ENCODE results near the gene DGLUCY. TPM values are rescaled to one million over a fixed set of nuclear protein-coding genes. Genes with fewer than 3 reads are reported as not detected.

Gene DGLUCY
- total RNA-seq, 1 experiment from 2014 or later: 67.0 TPM

DNA sequence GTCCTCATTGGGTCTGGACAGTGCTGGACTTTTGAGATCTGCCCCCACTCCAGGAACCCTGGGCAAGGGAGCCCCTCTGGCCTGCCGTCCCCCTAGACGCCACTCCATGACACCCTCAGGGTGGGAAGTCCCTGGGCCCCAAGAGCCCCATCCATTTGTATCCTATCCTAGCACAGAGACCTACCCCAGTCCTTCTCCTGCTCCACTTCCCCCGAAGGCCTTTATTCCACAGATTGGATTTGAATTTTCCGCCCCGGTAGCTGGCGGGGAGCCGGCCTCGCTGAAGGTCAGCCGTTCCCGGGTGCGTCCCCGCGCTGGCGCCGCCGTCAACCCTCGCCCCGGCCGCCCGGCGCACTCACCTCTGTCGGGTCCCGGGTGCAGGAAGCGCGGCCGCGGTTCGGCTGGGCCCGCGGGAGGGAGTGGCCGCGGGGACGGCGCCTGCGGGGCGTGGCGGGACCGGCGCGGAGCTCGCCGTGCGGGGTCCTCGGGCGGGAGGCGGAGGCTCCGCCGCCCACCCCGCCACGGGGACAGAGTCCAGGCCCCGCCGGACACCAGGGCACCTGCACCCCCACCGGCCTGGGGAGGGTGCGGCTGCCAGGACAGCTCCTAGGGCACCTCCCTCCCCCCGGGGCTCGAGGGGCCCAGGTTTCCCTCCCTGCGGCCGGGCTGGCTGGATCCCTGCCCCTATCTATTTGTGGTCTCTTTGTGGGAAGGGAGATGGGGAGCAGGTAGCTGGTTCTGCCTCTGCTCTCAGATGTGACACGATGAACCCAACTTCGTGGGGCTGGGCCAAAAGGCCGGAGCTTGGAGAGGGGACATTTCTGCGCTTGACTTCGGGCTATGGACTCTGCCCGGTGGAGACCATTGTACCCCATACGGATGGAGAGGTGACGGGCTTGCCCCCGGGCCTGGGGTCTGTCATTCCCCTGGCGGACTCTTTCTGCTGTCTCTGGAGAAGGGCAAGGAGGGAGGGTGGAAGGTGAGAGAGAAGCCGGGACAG, 150.6 kb downstream of the DGLUCY start:
- ChIA-PET RAD21 (ENCODE audit: low non-redundant PET in 1 of 2, low total read pairs in 2 of 2, uncharacterized antibody in 2 of 2, unreplicated experiment in 2 of 2) (no interaction called here), POLR2A (no interaction called here), CTCF (no interaction called here)
- no peak for TF ChIP-seq POLR2A (IDR thresholded peaks at IDR 0.05; ENCODE audit: borderline replicate concordance, extremely low read depth, insufficient read depth, insufficient read length)
- TF ChIP-seq, protein P1, sequence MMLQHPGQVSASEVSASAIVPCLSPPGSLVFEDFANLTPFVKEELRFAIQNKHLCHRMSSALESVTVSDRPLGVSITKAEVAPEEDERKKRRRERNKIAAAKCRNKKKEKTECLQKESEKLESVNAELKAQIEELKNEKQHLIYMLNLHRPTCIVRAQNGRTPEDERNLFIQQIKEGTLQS (IDR thresholded peaks at IDR 0.05): no peak
- no peak for TF ChIP-seq EGR1 (IDR thresholded peaks at IDR 0.05; ENCODE audit: low read depth)
- TF ChIP-seq SP1 (IDR thresholded peaks at IDR 0.05; ENCODE audit: low read depth): no peak
- no peak for TF ChIP-seq ELF1 (IDR thresholded peaks at IDR 0.05; ENCODE audit: borderline replicate concordance, low read depth)
- TF ChIP-seq FOSL1 (IDR thresholded peaks at IDR 0.05; ENCODE audit: low read depth): no peak
- TF ChIP-seq ZFX (IDR thresholded peaks at IDR 0.05): no peak
- TF ChIP-seq, protein P2, sequence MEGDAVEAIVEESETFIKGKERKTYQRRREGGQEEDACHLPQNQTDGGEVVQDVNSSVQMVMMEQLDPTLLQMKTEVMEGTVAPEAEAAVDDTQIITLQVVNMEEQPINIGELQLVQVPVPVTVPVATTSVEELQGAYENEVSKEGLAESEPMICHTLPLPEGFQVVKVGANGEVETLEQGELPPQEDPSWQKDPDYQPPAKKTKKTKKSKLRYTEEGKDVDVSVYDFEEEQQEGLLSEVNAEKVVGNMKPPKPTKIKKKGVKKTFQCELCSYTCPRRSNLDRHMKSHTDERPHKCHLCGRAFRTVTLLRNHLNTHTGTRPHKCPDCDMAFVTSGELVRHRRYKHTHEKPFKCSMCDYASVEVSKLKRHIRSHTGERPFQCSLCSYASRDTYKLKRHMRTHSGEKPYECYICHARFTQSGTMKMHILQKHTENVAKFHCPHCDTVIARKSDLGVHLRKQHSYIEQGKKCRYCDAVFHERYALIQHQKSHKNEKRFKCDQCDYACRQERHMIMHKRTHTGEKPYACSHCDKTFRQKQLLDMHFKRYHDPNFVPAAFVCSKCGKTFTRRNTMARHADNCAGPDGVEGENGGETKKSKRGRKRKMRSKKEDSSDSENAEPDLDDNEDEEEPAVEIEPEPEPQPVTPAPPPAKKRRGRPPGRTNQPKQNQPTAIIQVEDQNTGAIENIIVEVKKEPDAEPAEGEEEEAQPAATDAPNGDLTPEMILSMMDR (IDR thresholded peaks at IDR 0.05 in 2 of 3, conservative IDR thresholded peaks at IDR 0.05 in 1 of 3; ENCODE audit: borderline replicate concordance in 1 of 3, insufficient read depth in 1 of 3, low read depth in 2 of 3, low read length in 2 of 3): no peak
- TF ChIP-seq JUND (IDR thresholded peaks at IDR 0.05): no peak
- TF ChIP-seq RAD21 (IDR thresholded peaks at IDR 0.05; ENCODE audit: low read depth): no peak
- TF ChIP-seq CBX3 (IDR thresholded peaks at IDR 0.05; ENCODE audit: low read depth): no peak
- no peak for TF ChIP-seq EZH2phosphoT487 (IDR thresholded peaks at IDR 0.05; ENCODE audit: borderline replicate concordance)
- TF ChIP-seq SIN3A (IDR thresholded peaks at IDR 0.05; ENCODE audit: low read depth): no peak
- TF ChIP-seq TCF7L2 (IDR thresholded peaks at IDR 0.05; ENCODE audit: borderline replicate concordance, extremely low read depth, insufficient read depth, insufficient read length): no peak
- TF ChIP-seq, protein P3, sequence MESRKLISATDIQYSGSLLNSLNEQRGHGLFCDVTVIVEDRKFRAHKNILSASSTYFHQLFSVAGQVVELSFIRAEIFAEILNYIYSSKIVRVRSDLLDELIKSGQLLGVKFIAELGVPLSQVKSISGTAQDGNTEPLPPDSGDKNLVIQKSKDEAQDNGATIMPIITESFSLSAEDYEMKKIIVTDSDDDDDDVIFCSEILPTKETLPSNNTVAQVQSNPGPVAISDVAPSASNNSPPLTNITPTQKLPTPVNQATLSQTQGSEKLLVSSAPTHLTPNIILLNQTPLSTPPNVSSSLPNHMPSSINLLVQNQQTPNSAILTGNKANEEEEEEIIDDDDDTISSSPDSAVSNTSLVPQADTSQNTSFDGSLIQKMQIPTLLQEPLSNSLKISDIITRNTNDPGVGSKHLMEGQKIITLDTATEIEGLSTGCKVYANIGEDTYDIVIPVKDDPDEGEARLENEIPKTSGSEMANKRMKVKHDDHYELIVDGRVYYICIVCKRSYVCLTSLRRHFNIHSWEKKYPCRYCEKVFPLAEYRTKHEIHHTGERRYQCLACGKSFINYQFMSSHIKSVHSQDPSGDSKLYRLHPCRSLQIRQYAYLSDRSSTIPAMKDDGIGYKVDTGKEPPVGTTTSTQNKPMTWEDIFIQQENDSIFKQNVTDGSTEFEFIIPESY (IDR thresholded peaks at IDR 0.05; ENCODE audit: extremely low read depth, insufficient replicate concordance, low read length): no peak
- TF ChIP-seq, protein P4, sequence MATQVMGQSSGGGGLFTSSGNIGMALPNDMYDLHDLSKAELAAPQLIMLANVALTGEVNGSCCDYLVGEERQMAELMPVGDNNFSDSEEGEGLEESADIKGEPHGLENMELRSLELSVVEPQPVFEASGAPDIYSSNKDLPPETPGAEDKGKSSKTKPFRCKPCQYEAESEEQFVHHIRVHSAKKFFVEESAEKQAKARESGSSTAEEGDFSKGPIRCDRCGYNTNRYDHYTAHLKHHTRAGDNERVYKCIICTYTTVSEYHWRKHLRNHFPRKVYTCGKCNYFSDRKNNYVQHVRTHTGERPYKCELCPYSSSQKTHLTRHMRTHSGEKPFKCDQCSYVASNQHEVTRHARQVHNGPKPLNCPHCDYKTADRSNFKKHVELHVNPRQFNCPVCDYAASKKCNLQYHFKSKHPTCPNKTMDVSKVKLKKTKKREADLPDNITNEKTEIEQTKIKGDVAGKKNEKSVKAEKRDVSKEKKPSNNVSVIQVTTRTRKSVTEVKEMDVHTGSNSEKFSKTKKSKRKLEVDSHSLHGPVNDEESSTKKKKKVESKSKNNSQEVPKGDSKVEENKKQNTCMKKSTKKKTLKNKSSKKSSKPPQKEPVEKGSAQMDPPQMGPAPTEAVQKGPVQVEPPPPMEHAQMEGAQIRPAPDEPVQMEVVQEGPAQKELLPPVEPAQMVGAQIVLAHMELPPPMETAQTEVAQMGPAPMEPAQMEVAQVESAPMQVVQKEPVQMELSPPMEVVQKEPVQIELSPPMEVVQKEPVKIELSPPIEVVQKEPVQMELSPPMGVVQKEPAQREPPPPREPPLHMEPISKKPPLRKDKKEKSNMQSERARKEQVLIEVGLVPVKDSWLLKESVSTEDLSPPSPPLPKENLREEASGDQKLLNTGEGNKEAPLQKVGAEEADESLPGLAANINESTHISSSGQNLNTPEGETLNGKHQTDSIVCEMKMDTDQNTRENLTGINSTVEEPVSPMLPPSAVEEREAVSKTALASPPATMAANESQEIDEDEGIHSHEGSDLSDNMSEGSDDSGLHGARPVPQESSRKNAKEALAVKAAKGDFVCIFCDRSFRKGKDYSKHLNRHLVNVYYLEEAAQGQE (IDR thresholded peaks at IDR 0.05; ENCODE audit: low read depth): no peak
- no peak for TF ChIP-seq YY1 (IDR thresholded peaks at IDR 0.05; ENCODE audit: extremely low read depth, insufficient replicate concordance, low read depth, low read length)
- no peak for TF ChIP-seq EZH2 (IDR thresholded peaks at IDR 0.05)
- no peak for TF ChIP-seq CEBPB (IDR thresholded peaks at IDR 0.05; ENCODE audit: low read depth)
- TF ChIP-seq, protein P5, sequence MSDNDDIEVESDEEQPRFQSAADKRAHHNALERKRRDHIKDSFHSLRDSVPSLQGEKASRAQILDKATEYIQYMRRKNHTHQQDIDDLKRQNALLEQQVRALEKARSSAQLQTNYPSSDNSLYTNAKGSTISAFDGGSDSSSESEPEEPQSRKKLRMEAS (IDR thresholded peaks at IDR 0.05): no peak
- H3K4me3 ChIP-seq (replicated peaks in 1 of 2; ENCODE audit: low read depth in 1 of 2, low read length in 2 of 2): no peak overlapping the region
- H3K27me3 ChIP-seq (ENCODE audit: insufficient read depth, low read length): no peaks in the 10 kb centered on the region
- H3K9me3 ChIP-seq (ENCODE audit: control insufficient read depth in 1 of 2, insufficient read depth in 1 of 2, low read depth in 1 of 2, low read length in 2 of 2): no peaks in the 10 kb centered on the region
- no peak overlapping the region for H3K9ac ChIP-seq (ENCODE audit: low read length)
- H3K27ac ChIP-seq (ENCODE audit: low read depth, low read length): no peak overlapping the region
- ATAC-seq (no peak), DNase-seq (ENCODE audit: low read depth, low spot score) (no peak)
- no peaks in the 10 kb centered on the region for H3K36me3 ChIP-seq (ENCODE audit: control insufficient read depth in 1 of 2, insufficient read depth in 2 of 2, low read length in 2 of 2)
- H3K4me1 ChIP-seq (ENCODE audit: control insufficient read depth in 1 of 2, insufficient read depth in 2 of 2, low read length in 2 of 2): no peaks in the 10 kb centered on the region
- intact Hi-C loops (cut with micrococcal nuclease): no loop called here
- BruUV-seq (replicated peaks): no TSS peak
- no peaks in the 10 kb centered on the region for H3K9me2 ChIP-seq (ENCODE audit: insufficient read depth)
- H4K20me1 ChIP-seq (ENCODE audit: insufficient read depth): no peaks in the 10 kb centered on the region
- H3K79me2 ChIP-seq (ENCODE audit: insufficient read depth, low read length): no peaks in the 10 kb centered on the region
- no peak overlapping the region for H3K4me2 ChIP-seq (ENCODE audit: low read length)
- H2AFZ ChIP-seq (ENCODE audit: low read depth, low read length, poor library complexity, severe bottlenecking): no peak overlapping the region
